Tibial artery (tissue), 4 donors: Measurements from ENCODE around the gene MASTL.

Experiments
- DNase-seq, 2 donors: peaks; one replicate each; pipeline ENCODE4 v3.0.0-alpha.2; 2019
- H3K27ac ChIP-seq, 2 donors: fragments of 200-600 bp; sonication (generic) in 1 of 2; 1 replicate in 1 of 2; 2 replicates in 1 of 2; pipeline ENCODE4 v1.5.1; 2018 to 2019; ENCODE audit warnings: mild to moderate bottlenecking in 1 of 2
- H3K27me3 ChIP-seq, 2 donors: fragments of 200-600 bp; sonication (generic) in 1 of 2; one replicate each; pipeline versions ENCODE4 v1.5.1 to v1.6.0; 2016 to 2019
- H3K36me3 ChIP-seq, 3 donors: fragments of 200-600 bp; sonication (generic) in 2 of 3; one replicate each; pipeline ENCODE4 v1.5.1; 2016 to 2019; ENCODE audit warnings: mild to moderate bottlenecking in 2 of 3
- H3K4me1 ChIP-seq, 4 donors: fragments of 200-600 bp; sonication (generic) in 2 of 4; 1 replicate in 3 of 4; 2 replicates in 1 of 4; pipeline ENCODE4 v1.5.1; 2016 to 2019
- H3K4me3 ChIP-seq, 2 donors: fragments of 200-600 bp; sonication (generic) in 1 of 2; 1 replicate in 1 of 2; 2 replicates in 1 of 2; pipeline ENCODE4 v1.5.1; 2018 to 2019; ENCODE audit warnings: mild to moderate bottlenecking in 2 of 2
- H3K9me3 ChIP-seq, 3 donors: fragments of 200-600 bp; sonication (generic) in 1 of 3; one replicate each; pipeline ENCODE4 v1.5.1; 2016 to 2019
- CTCF ChIP-seq, 2 experiments: fragments of 200-600 bp in 1 of 2; fragments of 450-650 bp in 1 of 2; IDR thresholded peaks; one replicate each; pipeline ENCODE4 v1.5.1; 2017 to 2019; ENCODE audit warnings: antibody characterized with exemption in 2 of 2, mild to moderate bottlenecking in 1 of 2, moderate library complexity in 1 of 2
- intact Hi-C: fragments of 100-400 bp; cut with DNase I; formaldehyde crosslinking; loops from one replicate; pipeline ENCODE4 v1.15.0; 2023; ENCODE audit warnings: low total_unique reads

The MASTL gene

DNA sequence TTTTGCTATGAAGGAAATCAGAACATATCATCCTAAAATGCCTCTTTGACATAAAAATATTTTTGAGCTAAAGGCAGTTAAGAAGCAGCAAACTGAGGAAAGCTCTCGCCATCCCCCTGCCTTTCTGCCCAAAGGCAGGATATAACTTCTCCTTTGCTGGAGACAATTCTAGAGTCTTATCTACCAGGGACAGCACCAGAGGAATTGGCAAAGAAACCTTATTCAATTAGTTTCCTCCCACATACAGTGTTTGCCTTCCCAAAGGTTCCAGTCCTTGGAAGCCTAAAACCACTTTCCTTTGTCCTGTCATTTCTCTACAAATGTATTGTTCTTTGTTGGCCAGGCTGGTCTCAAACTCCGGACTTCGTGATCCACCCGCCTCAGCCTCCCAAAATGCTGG, 33.7 kb downstream of the MASTL start:
- intact Hi-C loops: no loop called here
- DNase-seq: no peak
- peaks cover 0 to 28% (median 23%) of the 10 kb centered on the region in 3 donors for H3K36me3 ChIP-seq
- TF ChIP-seq CTCF (IDR thresholded peaks at IDR 0.05): no peak
- no peaks in the 10 kb centered on the region for H3K27me3 ChIP-seq
- H3K4me3 ChIP-seq: no peak overlapping the region
- H3K4me1 ChIP-seq: peaks cover 0 to 4% (median 0%) of the 10 kb centered on the region in 4 donors
- no peak overlapping the region for H3K27ac ChIP-seq
- no peaks in the 10 kb centered on the region for H3K9me3 ChIP-seq

DNA sequence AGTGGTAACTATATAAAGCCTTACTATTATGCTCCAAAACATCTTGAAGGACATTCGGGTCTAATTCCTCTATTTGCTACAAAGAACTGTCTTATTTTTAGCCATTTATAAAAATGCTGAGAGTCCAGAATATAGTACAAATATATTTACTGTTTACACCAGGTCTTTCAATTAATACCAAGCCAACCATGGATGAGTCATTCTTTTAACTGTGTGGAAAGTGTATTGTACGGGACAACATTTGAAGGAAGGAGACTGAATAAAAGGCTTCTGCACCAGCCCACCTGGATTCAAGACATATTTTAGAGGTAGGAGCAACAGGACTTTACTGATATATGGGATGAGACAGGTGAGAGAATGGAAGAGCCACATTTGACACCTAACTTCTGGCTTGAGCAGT, 35.4 kb downstream of the MASTL start:
- no peaks in the 10 kb centered on the region for H3K9me3 ChIP-seq
- no peak for DNase-seq

GRCh38 chr10:27192284-27192683, 37.1 kb downstream of the MASTL start:
- intact Hi-C loops: no loop called here
- H3K4me1 ChIP-seq: peaks cover 0 to 4% (median 0%) of the 10 kb centered on the region in 4 donors
- no peak overlapping the region for H3K4me3 ChIP-seq
- H3K27me3 ChIP-seq: no peaks in the 10 kb centered on the region
- no peak overlapping the region for H3K27ac ChIP-seq
- no peak for TF ChIP-seq CTCF (IDR thresholded peaks at IDR 0.05)
- peaks cover 7 to 32% (median 9%) of the 10 kb centered on the region in 3 donors for H3K36me3 ChIP-seq
- no peaks in the 10 kb centered on the region for H3K9me3 ChIP-seq
- DNase-seq: peak in 1 of 2 donors; percentile 44

More for the DNA sequence above, 35.4 kb downstream of the MASTL start:
- H3K4me1 ChIP-seq: peaks cover 0 to 4% (median 0%) of the 10 kb centered on the region in 4 donors
- no peak for TF ChIP-seq CTCF (IDR thresholded peaks at IDR 0.05)
- no peak overlapping the region for H3K4me3 ChIP-seq
- no peaks in the 10 kb centered on the region for H3K27me3 ChIP-seq
- intact Hi-C loops: no loop called here
- no peak overlapping the region for H3K27ac ChIP-seq
- H3K36me3 ChIP-seq: peaks cover 0 to 30% (median 19%) of the 10 kb centered on the region in 3 donors

GRCh38 chr10:27197980-27198620, 42.9 kb downstream of the MASTL start:
- DNase-seq: no peak
- Histone ChIP-seq H3K4me3 (no peak overlapping the region), H3K4me1 (no peaks in the 10 kb centered on the region), H3K27ac (no peak overlapping the region), H3K36me3 (peaks cover 15 to 86% (median 59%) of the 10 kb centered on the region in 3 donors), H3K27me3 (no peaks in the 10 kb centered on the region), H3K9me3 (no peaks in the 10 kb centered on the region)
- intact Hi-C loops: no loop called here
- TF ChIP-seq CTCF (IDR thresholded peaks at IDR 0.05): no peak

- peaks cover 44 to 99% (median 94%) of the 10 kb centered on the region in 3 donors for H3K36me3 ChIP-seq
- intact Hi-C loops: no loop called here
- DNase-seq: no peak
Measured at GRCh38 chr10:27203806-27204205, 48.7 kb downstream of the MASTL start.

More at GRCh38 chr10:27203806-27204205, 48.7 kb downstream of the MASTL start:
- H3K4me1 ChIP-seq: no peaks in the 10 kb centered on the region
- no peak for TF ChIP-seq CTCF (IDR thresholded peaks at IDR 0.05)
- no peak overlapping the region for H3K4me3 ChIP-seq
- no peaks in the 10 kb centered on the region for H3K27me3 ChIP-seq
- no peak overlapping the region for H3K27ac ChIP-seq
- no peaks in the 10 kb centered on the region for H3K9me3 ChIP-seq
